ENCODE results near the gene ACTRT2. TPM values are rescaled to one million over a fixed set of nuclear protein-coding genes. Genes with fewer than 3 reads are reported as not detected.

Gene ACTRT2
- total and polyA plus RNA-seq, 2 of the 8 experiments (the other 6 are each of a cell fraction or from before 2014, with no cell fraction given): not detected

DNA sequence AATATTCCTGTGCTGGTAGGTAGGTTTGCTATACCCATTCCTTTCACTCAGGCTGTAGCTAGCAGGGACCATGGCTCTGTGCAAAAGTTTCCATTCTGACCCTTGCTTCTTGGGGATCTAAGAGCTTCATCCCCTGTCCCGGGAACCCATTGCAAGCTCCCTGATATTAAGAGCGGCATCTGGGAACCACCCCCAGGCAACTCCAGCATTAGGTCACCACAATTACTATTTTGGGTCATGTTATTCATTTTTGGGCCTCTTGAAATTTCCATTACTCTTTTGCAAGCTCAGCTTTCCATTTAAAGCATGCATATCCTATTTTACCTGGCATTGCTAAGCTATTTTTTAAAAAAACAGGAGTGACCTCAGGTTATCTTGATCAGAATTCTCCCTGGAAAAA is 22.1 kb upstream of the ACTRT2 start:
- Histone ChIP-seq H2BK5ac (ENCODE audit: low read depth, low read length) (no peak overlapping the region), H4K5ac (ENCODE audit: insufficient read length, low read depth, low read length) (no peak overlapping the region), H2AK5ac (ENCODE audit: low read depth, low read length) (no peak overlapping the region), H3K4ac (replicated peaks; ENCODE audit: insufficient read length, low read depth, low read length) (no peak overlapping the region), H4K91ac (replicated peaks; ENCODE audit: insufficient read length, low read length) (no peak overlapping the region), H3K9ac (replicated peaks in 1 of 4; ENCODE audit: extremely low read depth in 1 of 4, low read depth in 3 of 4, low read length in 3 of 4) (no peak overlapping the region), H3K18ac (ENCODE audit: extremely low read depth, low read length) (no peak overlapping the region), H4K20me1 (replicated peaks in 1 of 2; ENCODE audit: control insufficient read depth in 1 of 2, insufficient read depth in 2 of 2, low read length in 2 of 2) (no peaks in the 10 kb centered on the region), H2BK120ac (replicated peaks; ENCODE audit: low read depth, low read length) (no peak overlapping the region), H3K23me2 (ENCODE audit: low read depth, low read length) (no peaks in the 10 kb centered on the region), H3K4me3 (ENCODE audit: extremely low read depth in 1 of 4, insufficient read depth in 2 of 4, low read depth in 3 of 4, low read length in 4 of 4) (no peak overlapping the region), H3K79me1 (ENCODE audit: low read depth, low read length) (no peaks in the 10 kb centered on the region), H3K27me3 (replicated peaks in 1 of 4; ENCODE audit: control insufficient read depth in 3 of 4, extremely low read depth in 1 of 4, insufficient read depth in 3 of 4, low read length in 3 of 4) (no peaks in the 10 kb centered on the region), H3K27ac (ENCODE audit: low read depth, low read length) (no peak overlapping the region), H3K79me2 (ENCODE audit: control insufficient read depth in 1 of 2, insufficient read depth in 2 of 2, low read length in 2 of 2) (no peaks in the 10 kb centered on the region), H2BK20ac (ENCODE audit: low read length) (no peak overlapping the region), H3K14ac (ENCODE audit: insufficient read length) (no peak overlapping the region), H3K4me1 (replicated peaks in 1 of 4; ENCODE audit: control insufficient read depth in 3 of 4, insufficient read depth in 4 of 4, low read length in 3 of 4) (no peaks in the 10 kb centered on the region), H4K8ac (ENCODE audit: extremely low read depth, insufficient read depth, low read length) (no peak overlapping the region), H2BK15ac (ENCODE audit: low read length) (no peak overlapping the region), H3K56ac (replicated peaks; ENCODE audit: insufficient read length, low read depth, low read length) (no peak overlapping the region), H3K36me3 (ENCODE audit: control insufficient read depth in 2 of 4, insufficient read depth in 4 of 4, low read length in 3 of 4) (no peaks in the 10 kb centered on the region), H3K23ac (ENCODE audit: insufficient read length) (no peak overlapping the region), H2AFZ (ENCODE audit: low read length) (no peak overlapping the region), H3K4me2 (ENCODE audit: insufficient read depth in 1 of 2, low read depth in 2 of 2, low read length in 2 of 2) (no peak overlapping the region), H2BK12ac (ENCODE audit: low read depth, low read length) (no peak overlapping the region), H3K9me3 (ENCODE audit: insufficient read depth in 2 of 2, low read depth in 1 of 2, low read length in 1 of 2) (peaks cover 76 to 83% of the 10 kb centered on the region in 2 experiments)
- FAIRE-seq: no peak
- TF ChIP-seq CBX5 (IDR thresholded peaks at IDR 0.05; ENCODE audit: low read depth, low read length) (no peak), KDM4A (IDR thresholded peaks at IDR 0.05; ENCODE audit: low read depth, low read length, severe bottlenecking) (no peak), CREB1 (IDR thresholded peaks at IDR 0.05) (no peak)
- 83% methylated on average over 2 of the region's 2 CpGs; no CpG with 5 or more reads in 1 of the 2 experiments for WGBS, 2 experiments (ENCODE audit: extremely low coverage in 1 of 2, insufficient coverage in 1 of 2, insufficient read length in 1 of 2, insufficient replicate concordance in 2 of 2, low coverage in 1 of 2, low lambda C conversion rate in 2 of 2, missing lambda C conversion rate in 1 of 2)
- CTCF ChIA-PET (ENCODE audit: partially characterized antibody): no interaction called here
- DNase-seq (ENCODE audit: low read depth in 1 of 2, low spot score in 2 of 2): no peak
- POLR2A ChIA-PET (ENCODE audit: partially characterized antibody): no interaction called here

Data from H1 (cell line).